Lower lobe of right lung (tissue), 2 donors: ENCODE measurements around the gene GPR27. TPM values are rescaled to one million over a fixed set of nuclear protein-coding genes. Genes with fewer than 3 reads are reported as not detected.
A peak's percentile ranks its signal among the peaks of the same experiment; 100 is the strongest.

Experiments
- ATAC-seq, 2 donors: fragments of 200-7000 bp; cut with Tn5 transposase; one replicate each; pipeline ENCODE4 v1.9.1; 2020 to 2022; ENCODE audit warnings: mild to moderate bottlenecking in 2 of 2, moderate library complexity in 2 of 2
- DNase-seq: peaks from one replicate; pipeline ENCODE4 v3.0.0-alpha.2; 2020
- H3K27ac ChIP-seq: fragments of 200-600 bp; one replicate; pipeline ENCODE4 v1.8.0; 2022
- H3K27me3 ChIP-seq: fragments of 200-600 bp; one replicate; pipeline ENCODE4 v1.8.0; 2022; ENCODE audit warnings: low read depth
- H3K36me3 ChIP-seq: fragments of 200-600 bp; one replicate; pipeline ENCODE4 v1.8.0; 2022; ENCODE audit warnings: mild to moderate bottlenecking
- H3K4me1 ChIP-seq: fragments of 200-600 bp; one replicate; pipeline ENCODE4 v1.8.0; 2022
- H3K4me3 ChIP-seq: fragments of 200-600 bp; one replicate; pipeline ENCODE4 v1.8.0; 2022; ENCODE audit warnings: mild to moderate bottlenecking
- H3K9me3 ChIP-seq: fragments of 200-600 bp; one replicate; pipeline ENCODE4 v1.8.0; 2022
- intact Hi-C: fragments of 100-400 bp; cut with DNase I; formaldehyde crosslinking; loops from one replicate; pipeline ENCODE4 v1.11.0; 2022
- total RNA-seq: library from RNA; stranded (reverse); fragmentation: NEBNext Ultra II Directional; extraction: Animal tissue kit (Norgen Biotek cat#: 25700); gene quantifications from one replicate; pipeline ENCODE4 v1.2.1, GENCODE V29; 2021
- TF ChIP-seq, protein P1 (sequence below): fragments of 200-600 bp; IDR thresholded peaks from one replicate; pipeline ENCODE4 v1.8.0; 2022; ENCODE audit warnings: antibody characterized with exemption, mild to moderate bottlenecking
- donor health status: DM: no; HTN: yes; CAD: no; lungs with severe emphysema.

GPR27 gene
- total RNA-seq, 1 donor from 2014 or later, result 2.6 TPM

- no peak overlapping the region for H3K4me3 ChIP-seq
- DNase-seq (no peak), ATAC-seq (no peak)
- H3K27ac ChIP-seq, result no peak overlapping the region
- H3K27me3 ChIP-seq, result no peaks in the 10 kb centered on the region
- intact Hi-C loops, result no loop called here
- H3K9me3 ChIP-seq, result no peaks in the 10 kb centered on the region
- H3K36me3 ChIP-seq, result peaks cover 4% of the 10 kb centered on the region
- TF ChIP-seq, protein P1, sequence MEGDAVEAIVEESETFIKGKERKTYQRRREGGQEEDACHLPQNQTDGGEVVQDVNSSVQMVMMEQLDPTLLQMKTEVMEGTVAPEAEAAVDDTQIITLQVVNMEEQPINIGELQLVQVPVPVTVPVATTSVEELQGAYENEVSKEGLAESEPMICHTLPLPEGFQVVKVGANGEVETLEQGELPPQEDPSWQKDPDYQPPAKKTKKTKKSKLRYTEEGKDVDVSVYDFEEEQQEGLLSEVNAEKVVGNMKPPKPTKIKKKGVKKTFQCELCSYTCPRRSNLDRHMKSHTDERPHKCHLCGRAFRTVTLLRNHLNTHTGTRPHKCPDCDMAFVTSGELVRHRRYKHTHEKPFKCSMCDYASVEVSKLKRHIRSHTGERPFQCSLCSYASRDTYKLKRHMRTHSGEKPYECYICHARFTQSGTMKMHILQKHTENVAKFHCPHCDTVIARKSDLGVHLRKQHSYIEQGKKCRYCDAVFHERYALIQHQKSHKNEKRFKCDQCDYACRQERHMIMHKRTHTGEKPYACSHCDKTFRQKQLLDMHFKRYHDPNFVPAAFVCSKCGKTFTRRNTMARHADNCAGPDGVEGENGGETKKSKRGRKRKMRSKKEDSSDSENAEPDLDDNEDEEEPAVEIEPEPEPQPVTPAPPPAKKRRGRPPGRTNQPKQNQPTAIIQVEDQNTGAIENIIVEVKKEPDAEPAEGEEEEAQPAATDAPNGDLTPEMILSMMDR, result no peak
- peaks cover 15% of the 10 kb centered on the region for H3K4me1 ChIP-seq
Measured at GRCh38 chr3:71709908-71710511, 43.6 kb upstream of the GPR27 start.

- ATAC-seq, result peak; percentile 75 to 77
- H3K4me1 ChIP-seq, result peaks cover 13% of the 10 kb centered on the region
- intact Hi-C loops, result no loop called here
- no peaks in the 10 kb centered on the region for H3K9me3 ChIP-seq
- no peak overlapping the region for H3K27ac ChIP-seq
- TF ChIP-seq, protein P1, result peak; percentile 62
- no peak for DNase-seq
- H3K27me3 ChIP-seq, result no peaks in the 10 kb centered on the region
- H3K36me3 ChIP-seq, result peaks cover 4% of the 10 kb centered on the region
- H3K4me3 ChIP-seq, result no peak overlapping the region
Measured at GRCh38 chr3:71710906-71711494, 42.7 kb upstream of the GPR27 start.

- Histone ChIP-seq H3K4me3 (no peak overlapping the region), H3K4me1 (peaks cover 13% of the 10 kb centered on the region), H3K27ac (no peak overlapping the region), H3K36me3 (peaks cover 4% of the 10 kb centered on the region), H3K27me3 (no peaks in the 10 kb centered on the region), H3K9me3 (no peaks in the 10 kb centered on the region)
- ATAC-seq (peak; percentile 59 to 78), DNase-seq (no peak)
- TF ChIP-seq, protein P1, result no peak
- intact Hi-C loops, result no loop called here
Measured at GRCh38 chr3:71713041-71713440, 40.6 kb upstream of the GPR27 start.

DNA sequence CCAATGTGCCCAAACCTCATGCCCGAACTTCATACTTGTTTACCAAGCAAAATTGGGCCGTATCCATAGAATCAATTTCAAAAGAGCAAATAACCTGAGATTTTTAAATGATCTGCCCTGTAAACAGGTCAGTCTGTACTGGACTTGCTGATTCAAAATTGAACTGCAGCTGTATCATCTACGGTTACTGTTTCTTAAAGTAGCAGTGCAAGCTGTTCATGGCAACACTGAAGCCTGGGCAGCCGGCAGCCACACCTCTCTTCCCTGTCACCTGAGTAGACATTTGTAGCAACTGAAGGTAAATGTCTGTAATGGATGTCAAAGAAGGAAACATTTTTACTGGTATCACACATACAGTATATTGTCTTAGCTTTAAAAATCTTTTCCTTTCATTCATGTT, 39.1 kb upstream of the GPR27 start:
- DNase-seq (no peak), ATAC-seq (no peak)
- TF ChIP-seq, protein P1, result no peak
- Histone ChIP-seq H3K27me3 (no peaks in the 10 kb centered on the region), H3K9me3 (no peaks in the 10 kb centered on the region), H3K36me3 (peaks cover 4% of the 10 kb centered on the region), H3K27ac (no peak overlapping the region), H3K4me3 (no peak overlapping the region), H3K4me1 (peaks cover 13% of the 10 kb centered on the region)
- intact Hi-C loops, result no loop called here

GRCh38 chr3:71718072-71718471, 35.6 kb upstream of the GPR27 start:
- TF ChIP-seq, protein P1, result no peak
- Histone ChIP-seq H3K4me3 (no peak overlapping the region), H3K4me1 (no peaks in the 10 kb centered on the region), H3K9me3 (no peaks in the 10 kb centered on the region), H3K36me3 (no peaks in the 10 kb centered on the region), H3K27ac (no peak overlapping the region), H3K27me3 (no peaks in the 10 kb centered on the region)
- DNase-seq, result no peak
- ATAC-seq, result no peak
- intact Hi-C loops, result no loop called here
